Measurements from ENCODE around the gene AURKAIP1. TPM values are rescaled to one million over a fixed set of nuclear protein-coding genes. Genes with fewer than 3 reads are reported as not detected.

The AURKAIP1 gene
- total RNA-seq, 2 donors from 2014 or later, result 159 to 162 TPM

DNA sequence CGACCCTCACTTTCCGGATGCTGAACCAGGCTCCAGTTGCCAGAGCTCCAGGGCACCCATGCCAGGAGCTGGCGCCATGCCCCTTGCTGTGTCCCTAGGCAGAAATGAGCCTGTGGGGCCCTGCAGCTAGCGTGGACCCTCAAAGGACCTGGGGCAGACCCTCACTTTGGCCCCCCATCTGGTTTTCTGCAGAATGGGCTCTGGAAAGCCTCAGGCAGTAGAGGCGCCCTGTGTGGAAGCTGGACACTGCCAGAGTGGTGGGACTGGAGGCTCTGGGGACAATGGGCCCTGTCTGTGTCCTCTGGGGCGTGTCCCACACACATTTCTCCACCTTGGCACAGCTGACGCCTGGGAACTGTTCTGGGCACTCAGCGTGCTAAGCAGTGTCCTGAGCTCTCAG is 6.3 kb upstream of the AURKAIP1 start:
- no peak for TF ChIP-seq CTCF (conservative IDR thresholded peaks at IDR 0.05)
- DNase-seq, result no peak
- Mint-ChIP-seq H3K9me3 (no peaks in the 10 kb centered on the region), H3K4me1 (no peaks in the 10 kb centered on the region), H3K27me3 (ENCODE audit: insufficient read depth) (no peaks in the 10 kb centered on the region), H3K36me3 (ENCODE audit: low read depth) (peaks cover 26% of the 10 kb centered on the region), H3K27ac (no peak overlapping the region), H3K4me3 (no peak overlapping the region)
- no peak overlapping the region for H3K27ac ChIP-seq (ENCODE audit: low read depth, low read length)
- H3K9me3 ChIP-seq (ENCODE audit: control insufficient read depth, low read length), result no peaks in the 10 kb centered on the region
- H3K4me1 ChIP-seq (ENCODE audit: control insufficient read depth, insufficient read depth, low read length), result no peaks in the 10 kb centered on the region
- H3K27me3 ChIP-seq (ENCODE audit: control insufficient read depth, insufficient read depth, low read length, poor library complexity, severe bottlenecking), result no peaks in the 10 kb centered on the region
- H3K9ac ChIP-seq (ENCODE audit: extremely low read depth, low read length, poor library complexity, severe bottlenecking), result no peak overlapping the region
- H3K4me3 ChIP-seq (ENCODE audit: low read length), result no peak overlapping the region
- peaks cover 17% of the 10 kb centered on the region for H3K36me3 ChIP-seq (ENCODE audit: control insufficient read depth, insufficient read depth, low read length)
- 79 to 93% methylated on average over 5 to 8 of the region's 8 CpGs for WGBS, 2 experiments (ENCODE audit: insufficient coverage in 1 of 2, insufficient read length in 1 of 2)

- Mint-ChIP-seq H3K27me3 (ENCODE audit: insufficient read depth) (no peaks in the 10 kb centered on the region), H3K4me3 (no peak overlapping the region), H3K27ac (no peak overlapping the region), H3K36me3 (ENCODE audit: low read depth) (peaks cover 21% of the 10 kb centered on the region), H3K9me3 (no peaks in the 10 kb centered on the region), H3K4me1 (no peaks in the 10 kb centered on the region)
- DNase-seq, result no peak
- no peak overlapping the region for H3K27ac ChIP-seq (ENCODE audit: low read depth, low read length)
- H3K9me3 ChIP-seq (ENCODE audit: control insufficient read depth, low read length), result no peaks in the 10 kb centered on the region
- no peak overlapping the region for H3K4me3 ChIP-seq (ENCODE audit: low read length)
- peaks cover 13% of the 10 kb centered on the region for H3K36me3 ChIP-seq (ENCODE audit: control insufficient read depth, insufficient read depth, low read length)
- 96 to 98% methylated on average over 11 to 16 of the region's 16 CpGs for WGBS, 2 experiments (ENCODE audit: insufficient coverage in 1 of 2, insufficient read length in 1 of 2)
- no peaks in the 10 kb centered on the region for H3K27me3 ChIP-seq (ENCODE audit: control insufficient read depth, insufficient read depth, low read length, poor library complexity, severe bottlenecking)
- TF ChIP-seq CTCF (conservative IDR thresholded peaks at IDR 0.05), result no peak
- H3K9ac ChIP-seq (ENCODE audit: extremely low read depth, low read length, poor library complexity, severe bottlenecking), result no peak overlapping the region
- H3K4me1 ChIP-seq (ENCODE audit: control insufficient read depth, insufficient read depth, low read length), result no peaks in the 10 kb centered on the region
Measured at GRCh38 chr1:1380860-1381259, 5.9 kb upstream of the AURKAIP1 start.

- no peak for TF ChIP-seq CTCF (conservative IDR thresholded peaks at IDR 0.05)
- H3K27ac Mint-ChIP-seq, result no peak overlapping the region
- H3K27me3 Mint-ChIP-seq (ENCODE audit: insufficient read depth), result no peaks in the 10 kb centered on the region
Measured at GRCh38 chr1:1377540-1378205, 2.7 kb upstream of the AURKAIP1 start.

More at GRCh38 chr1:1377540-1378205, 2.7 kb upstream of the AURKAIP1 start:
- no peak overlapping the region for H3K9ac ChIP-seq (ENCODE audit: extremely low read depth, low read length, poor library complexity, severe bottlenecking)
- no peaks in the 10 kb centered on the region for H3K9me3 ChIP-seq (ENCODE audit: control insufficient read depth, low read length)
- H3K4me1 ChIP-seq (ENCODE audit: control insufficient read depth, insufficient read depth, low read length), result no peaks in the 10 kb centered on the region
- 94 to 98% methylated on average over 7 to 13 of the region's 16 CpGs for WGBS, 2 experiments (ENCODE audit: insufficient coverage in 1 of 2, insufficient read length in 1 of 2)
- Mint-ChIP-seq H3K36me3 (ENCODE audit: low read depth) (peaks cover 10% of the 10 kb centered on the region), H3K4me3 (no peak overlapping the region), H3K9me3 (no peaks in the 10 kb centered on the region), H3K4me1 (peaks cover 4% of the 10 kb centered on the region)
- H3K4me3 ChIP-seq (ENCODE audit: low read length), result no peak overlapping the region
- no peak overlapping the region for H3K27ac ChIP-seq (ENCODE audit: low read depth, low read length)
- H3K36me3 ChIP-seq (ENCODE audit: control insufficient read depth, insufficient read depth, low read length), result peaks cover 6% of the 10 kb centered on the region
- no peaks in the 10 kb centered on the region for H3K27me3 ChIP-seq (ENCODE audit: control insufficient read depth, insufficient read depth, low read length, poor library complexity, severe bottlenecking)
- DNase-seq, result no peak
